GM18873 (cell line): Measurements from ENCODE around the gene FAM234A.
"Not testable (repeated sequence)": the region's sequence is repeated elsewhere in the genome, so short reads cannot be mapped to it uniquely, and the experiment has no call there.

Source experiments
- ATAC-seq: cut with Tn5 transposase; IDR thresholded peaks from one replicate; pipeline ENCODE4 v1.9.1; 2021; ENCODE audit warnings: mild to moderate bottlenecking, moderate library complexity, moderate number of reproducible peaks; ENCODE audit not compliant: unreplicated experiment, low FRiP score

The FAM234A gene

GRCh38 chr16:263944-264343 is 29.3 kb downstream of the FAM234A start:
- ATAC-seq = no peak

GRCh38 chr16:264440-264951 is 29.9 kb downstream of the FAM234A start:
- no peak for ATAC-seq

GRCh38 chr16:265002-265529 is 30.4 kb downstream of the FAM234A start:
- ATAC-seq = no peak

- ATAC-seq = no peak
These were observed 31.1 kb downstream of the FAM234A start for GRCh38 chr16:265711-266110.

GRCh38 chr16:266258-267164 is 31.9 kb downstream of the FAM234A start:
- ATAC-seq = no peak

- not testable (repeated sequence) for ATAC-seq
These were observed 32.9 kb downstream of the FAM234A start for GRCh38 chr16:267562-267961.

GRCh38 chr16:268141-269053 is 33.8 kb downstream of the FAM234A start:
- ATAC-seq = no peak

GRCh38 chr16:269061-269796 is 34.6 kb downstream of the FAM234A start:
- ATAC-seq = no peak

GRCh38 chr16:270381-271255 is 36.0 kb downstream of the FAM234A start:
- no peak for ATAC-seq

GRCh38 chr16:272633-273546 is 38.3 kb downstream of the FAM234A start:
- no peak for ATAC-seq

- no peak for ATAC-seq
These were observed 39.2 kb downstream of the FAM234A start for GRCh38 chr16:273547-274421.

GRCh38 chr16:275041-275641 is 40.5 kb downstream of the FAM234A start:
- no peak for ATAC-seq

GRCh38 chr16:275786-276232 is 41.2 kb downstream of the FAM234A start, which contains the start of gene RGS11:
RGS11 (minus strand) TSS chr16:275944; CDS start chr16:275911, 33 bp downstream.
- ATAC-seq = no peak

GRCh38 chr16:276426-277077 is 41.9 kb downstream of the FAM234A start:
- no peak for ATAC-seq

- ATAC-seq = no peak
These were observed 44.3 kb downstream of the FAM234A start for GRCh38 chr16:278863-279366.

GRCh38 chr16:279531-279930 is 44.9 kb downstream of the FAM234A start:
- ATAC-seq = no peak
